ENCODE measurements around the gene AQP12B. TPM values are rescaled to one million over a fixed set of nuclear protein-coding genes. Genes with fewer than 3 reads are reported as not detected.

The AQP12B gene
- total RNA-seq, 1 donor = not detected

DNA sequence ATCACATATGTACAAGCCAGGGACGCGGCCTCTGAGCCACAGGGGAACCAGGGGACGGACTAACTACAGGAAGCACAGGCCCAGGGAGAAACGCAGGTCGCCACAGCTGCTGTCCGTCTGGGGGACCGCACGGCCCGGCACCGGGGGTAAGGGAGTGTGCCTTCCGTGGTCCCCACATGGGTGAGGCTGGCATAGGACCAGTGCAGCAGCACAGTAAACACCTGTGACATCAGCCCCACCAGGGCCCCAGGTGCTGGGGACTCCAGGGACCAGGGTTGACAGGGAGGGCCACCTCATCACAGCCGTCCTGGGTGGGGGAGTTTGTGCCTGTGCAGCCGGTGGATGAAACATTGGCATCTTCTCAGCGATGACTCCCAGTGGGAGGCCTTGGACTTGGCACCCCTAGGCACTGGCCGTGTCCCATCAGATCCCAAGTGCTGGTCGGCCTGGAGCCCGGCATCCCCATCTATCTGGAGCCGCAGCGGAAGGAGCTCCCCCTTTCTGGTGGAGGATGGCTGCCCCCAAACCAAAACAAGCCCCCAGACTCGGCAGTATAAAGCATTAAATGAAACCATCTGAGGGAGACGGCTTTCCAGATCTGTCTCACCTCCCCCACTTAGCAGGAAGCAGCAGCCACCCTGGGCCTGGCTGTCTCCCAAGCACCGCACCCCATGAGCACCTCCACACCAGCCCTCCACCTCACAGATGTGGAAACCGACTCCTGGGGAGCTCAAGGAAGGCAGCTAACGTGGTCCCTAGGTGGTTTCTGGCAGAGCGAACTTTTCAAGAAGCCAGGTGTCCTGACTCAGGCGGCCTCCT, 31.5 kb upstream of the AQP12B start:
- DNase-seq (ENCODE audit: low read depth) = no peak
- no peak overlapping the region for H3K4me3 ChIP-seq (ENCODE audit: low read depth, low read length)
- TF ChIP-seq, protein P1, sequence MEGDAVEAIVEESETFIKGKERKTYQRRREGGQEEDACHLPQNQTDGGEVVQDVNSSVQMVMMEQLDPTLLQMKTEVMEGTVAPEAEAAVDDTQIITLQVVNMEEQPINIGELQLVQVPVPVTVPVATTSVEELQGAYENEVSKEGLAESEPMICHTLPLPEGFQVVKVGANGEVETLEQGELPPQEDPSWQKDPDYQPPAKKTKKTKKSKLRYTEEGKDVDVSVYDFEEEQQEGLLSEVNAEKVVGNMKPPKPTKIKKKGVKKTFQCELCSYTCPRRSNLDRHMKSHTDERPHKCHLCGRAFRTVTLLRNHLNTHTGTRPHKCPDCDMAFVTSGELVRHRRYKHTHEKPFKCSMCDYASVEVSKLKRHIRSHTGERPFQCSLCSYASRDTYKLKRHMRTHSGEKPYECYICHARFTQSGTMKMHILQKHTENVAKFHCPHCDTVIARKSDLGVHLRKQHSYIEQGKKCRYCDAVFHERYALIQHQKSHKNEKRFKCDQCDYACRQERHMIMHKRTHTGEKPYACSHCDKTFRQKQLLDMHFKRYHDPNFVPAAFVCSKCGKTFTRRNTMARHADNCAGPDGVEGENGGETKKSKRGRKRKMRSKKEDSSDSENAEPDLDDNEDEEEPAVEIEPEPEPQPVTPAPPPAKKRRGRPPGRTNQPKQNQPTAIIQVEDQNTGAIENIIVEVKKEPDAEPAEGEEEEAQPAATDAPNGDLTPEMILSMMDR (IDR thresholded peaks at IDR 0.05; ENCODE audit: insufficient read depth, low read length) = no peak

GRCh38 chr2:240713071-240713927, 30.6 kb upstream of the AQP12B start:
- no peak for DNase-seq (ENCODE audit: low read depth)
- H3K4me3 ChIP-seq (ENCODE audit: low read depth, low read length) = no peak overlapping the region
- TF ChIP-seq, protein P1 (IDR thresholded peaks at IDR 0.05; ENCODE audit: insufficient read depth, low read length) = no peak

DNA sequence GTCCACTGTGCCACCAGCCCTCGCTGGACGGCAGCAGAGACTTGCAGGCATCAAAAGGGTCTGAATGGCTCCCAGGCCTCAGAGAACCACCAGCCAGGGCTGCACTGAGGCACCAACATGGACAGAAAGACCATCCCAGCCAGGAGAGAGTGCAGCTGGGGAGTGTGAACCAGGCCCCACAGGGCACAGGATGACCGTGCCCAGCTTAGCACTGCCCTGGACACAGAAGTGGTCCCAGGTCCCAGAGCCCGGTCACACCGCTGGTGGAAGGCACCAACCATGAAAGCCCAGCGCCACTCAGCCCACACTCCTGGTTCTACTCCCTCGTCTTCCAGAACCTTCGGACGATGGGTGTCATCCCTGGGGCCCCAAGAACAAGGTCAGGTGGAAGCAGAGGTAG, 29.4 kb upstream of the AQP12B start:
- H3K4me3 ChIP-seq (ENCODE audit: low read depth, low read length) = no peak overlapping the region
- DNase-seq (ENCODE audit: low read depth) = no peak
- TF ChIP-seq, protein P1 (IDR thresholded peaks at IDR 0.05; ENCODE audit: insufficient read depth, low read length) = no peak

- no peak overlapping the region for H3K4me3 ChIP-seq (ENCODE audit: low read depth, low read length)
- TF ChIP-seq, protein P1 (IDR thresholded peaks at IDR 0.05; ENCODE audit: insufficient read depth, low read length) = no peak
- DNase-seq (ENCODE audit: low read depth) = no peak
These were observed 29.0 kb upstream of the AQP12B start for GRCh38 chr2:240711701-240712100.

DNA sequence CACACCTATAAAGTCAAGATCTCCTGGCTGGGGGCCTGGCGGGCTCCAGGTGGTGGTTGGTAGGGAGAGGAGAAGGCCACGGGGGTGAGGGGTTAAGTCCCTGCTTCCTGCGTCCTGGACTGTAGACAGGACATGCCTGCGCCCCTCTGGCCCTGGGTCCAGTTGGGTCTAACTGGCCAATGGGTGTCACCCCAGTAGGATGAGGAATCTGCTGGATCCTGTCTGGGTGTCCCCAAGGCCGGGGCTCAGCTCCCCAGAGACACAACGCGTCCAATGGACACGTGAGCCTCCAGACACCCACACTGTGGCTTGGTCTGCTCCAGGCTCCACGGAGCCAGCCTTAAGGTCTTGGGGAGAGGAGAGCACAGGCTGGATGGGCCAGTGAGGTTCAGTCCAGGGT, 28.6 kb upstream of the AQP12B start:
- no peak for DNase-seq (ENCODE audit: low read depth)

GRCh38 chr2:240708457-240708856, 25.8 kb upstream of the AQP12B start:
- TF ChIP-seq, protein P1 (IDR thresholded peaks at IDR 0.05; ENCODE audit: insufficient read depth, low read length) = no peak
- no peak overlapping the region for H3K4me3 ChIP-seq (ENCODE audit: low read depth, low read length)
- no peak for DNase-seq (ENCODE audit: low read depth)

More for the DNA sequence above, 28.6 kb upstream of the AQP12B start:
- TF ChIP-seq, protein P1 (IDR thresholded peaks at IDR 0.05; ENCODE audit: insufficient read depth, low read length) = no peak
- no peak overlapping the region for H3K4me3 ChIP-seq (ENCODE audit: low read depth, low read length)
